GM18505 (cell line): ENCODE data around the gene PRDM15.

ENCODE experiments used
- ATAC-seq: cut with Tn5 transposase; IDR thresholded peaks from one replicate; pipeline ENCODE4 v1.9.1; 2021; ENCODE audit not compliant: unreplicated experiment
- POLR2A ChIP-seq: IDR thresholded peaks from 4 replicates; pipeline ENCODE4 v1.6.1; 2011; ENCODE audit warnings: borderline replicate concordance; ENCODE audit not compliant: insufficient read depth, insufficient read length; ENCODE audit errors: extremely low read depth

Gene PRDM15

DNA sequence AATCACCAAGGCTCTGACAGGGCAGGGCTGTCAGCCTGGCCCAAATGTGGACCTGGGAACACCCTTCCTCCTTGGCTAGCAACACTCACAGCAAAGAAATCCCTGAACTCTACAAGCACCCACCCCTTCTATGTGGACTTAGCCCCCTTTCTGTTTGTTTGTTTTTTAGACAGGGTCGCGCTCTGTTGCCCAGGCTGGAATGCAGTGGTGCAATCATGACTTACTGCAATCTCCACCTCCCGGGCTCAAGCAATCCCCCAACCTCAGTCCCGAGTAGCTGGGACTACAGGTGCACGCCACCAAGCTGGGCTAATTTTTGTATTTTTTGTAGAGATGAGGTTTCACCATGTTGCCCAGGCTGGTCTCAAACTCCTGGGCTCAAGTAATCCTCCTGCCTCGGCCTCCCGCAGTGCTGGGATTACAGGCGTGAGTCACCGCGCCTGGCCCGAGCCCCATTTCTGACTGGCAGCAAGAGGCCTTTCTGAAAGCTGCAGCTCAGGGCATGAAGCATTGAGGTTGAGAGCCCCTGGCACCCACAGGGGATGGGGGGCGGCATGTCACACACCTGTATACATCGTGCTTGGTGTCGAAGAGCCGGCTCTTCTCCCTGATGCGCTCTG, 128.5 kb downstream of the PRDM15 start:
- TF ChIP-seq POLR2A = no peak
- ATAC-seq = no peak

DNA sequence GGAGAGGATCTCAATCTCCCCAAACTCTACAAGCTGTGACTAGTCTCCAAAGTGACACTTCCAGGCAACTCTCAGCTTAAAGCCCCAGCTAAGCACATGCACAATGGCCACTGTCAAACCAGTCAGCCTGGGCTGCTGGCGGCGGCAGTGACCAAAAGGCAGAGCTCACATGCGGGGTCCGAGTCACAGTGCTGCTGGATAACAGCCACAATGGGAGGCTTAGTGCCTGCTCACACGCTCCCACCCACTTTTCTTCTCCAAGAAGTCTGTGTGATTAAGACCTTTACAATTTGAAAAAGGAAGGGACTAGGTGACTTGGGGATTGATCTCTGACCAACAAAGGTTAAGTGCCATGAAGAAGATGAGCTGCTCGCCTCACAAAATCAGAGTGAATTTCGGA, 129.1 kb downstream of the PRDM15 start:
- no peak for TF ChIP-seq POLR2A
- no peak for ATAC-seq

DNA sequence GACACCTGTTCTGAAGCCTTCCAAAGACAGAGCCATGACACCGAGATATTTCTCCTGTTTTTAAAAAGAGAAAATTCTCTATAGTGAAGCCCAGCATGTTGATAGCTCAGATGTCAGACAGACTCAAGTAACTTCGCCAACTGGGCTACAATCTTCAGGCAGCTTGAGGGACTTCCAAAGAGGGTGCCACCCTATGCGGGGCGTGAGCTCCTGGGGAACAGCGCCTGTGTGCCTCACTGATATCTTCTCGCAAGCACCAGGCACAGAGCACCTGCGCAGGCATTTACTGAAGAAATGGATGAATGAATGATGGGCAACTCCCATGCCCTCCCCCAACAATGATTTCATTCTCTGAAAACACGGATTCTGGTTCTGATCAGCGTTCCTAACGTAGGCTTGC, 129.9 kb downstream of the PRDM15 start:
- no peak for TF ChIP-seq POLR2A
- ATAC-seq = no peak
